ENCODE data around the gene PIK3AP1.

GRCh38 chr10:96714746-96715255, 5.5 kb downstream of the PIK3AP1 start:
- TF ChIP-seq EZH2 (IDR thresholded peaks at IDR 0.05) (no peak), POLR2AphosphoS5 (IDR thresholded peaks at IDR 0.05; ENCODE audit: borderline replicate concordance, low read depth, low read length) (no peak)

Measured in SK-N-MC (cell line).